ENCODE data around the gene EMILIN1.
A peak's percentile ranks its signal among the peaks of the same experiment; 100 is the strongest.
"Not testable (repeated sequence)": the region's sequence is repeated elsewhere in the genome, so short reads cannot be mapped to it uniquely, and the experiment has no call there.

Gene EMILIN1

DNA sequence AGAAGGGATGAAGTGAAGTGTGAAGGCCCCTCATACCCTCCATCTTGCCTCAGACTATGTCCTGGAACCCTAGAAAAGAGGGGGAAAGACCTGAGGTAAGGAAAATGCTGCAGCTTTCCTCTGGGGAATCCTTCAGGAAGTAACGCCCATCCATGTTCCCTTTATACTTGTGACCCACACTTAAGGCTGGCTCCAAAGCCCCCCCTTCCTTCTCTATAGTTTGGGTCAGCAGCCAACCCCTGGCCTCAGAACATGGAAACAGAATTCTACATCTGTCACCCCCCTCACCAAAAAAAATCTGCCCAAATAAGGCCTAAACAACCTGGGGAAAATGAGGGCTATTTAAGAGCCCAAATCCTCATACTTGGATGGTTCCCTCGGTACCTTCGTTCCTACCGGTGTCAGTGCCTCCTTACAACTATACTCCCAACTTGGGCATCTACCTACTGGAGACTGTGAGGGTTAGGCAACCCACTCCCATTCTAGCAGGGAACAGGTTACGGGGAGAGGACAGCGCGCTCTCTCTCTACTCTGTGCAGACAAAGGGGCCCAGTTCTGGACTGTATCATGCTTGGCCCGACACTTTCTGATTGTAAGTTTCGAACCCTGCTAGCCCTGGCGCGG, 7.7 kb upstream of the EMILIN1 start:
- Mint-ChIP-seq H3K27me3 (no peaks in the 10 kb centered on the region), H3K27ac (peak overlapping the region; percentile 96 to 98), H3K4me3 (peak overlapping the region; percentile 97 to 98), H3K4me1 (peaks cover 79% of the 10 kb centered on the region), H3K9me3 (no peaks in the 10 kb centered on the region)
- ATAC-seq, result peak; percentile 5
- DNase-seq, result no peak

DNA sequence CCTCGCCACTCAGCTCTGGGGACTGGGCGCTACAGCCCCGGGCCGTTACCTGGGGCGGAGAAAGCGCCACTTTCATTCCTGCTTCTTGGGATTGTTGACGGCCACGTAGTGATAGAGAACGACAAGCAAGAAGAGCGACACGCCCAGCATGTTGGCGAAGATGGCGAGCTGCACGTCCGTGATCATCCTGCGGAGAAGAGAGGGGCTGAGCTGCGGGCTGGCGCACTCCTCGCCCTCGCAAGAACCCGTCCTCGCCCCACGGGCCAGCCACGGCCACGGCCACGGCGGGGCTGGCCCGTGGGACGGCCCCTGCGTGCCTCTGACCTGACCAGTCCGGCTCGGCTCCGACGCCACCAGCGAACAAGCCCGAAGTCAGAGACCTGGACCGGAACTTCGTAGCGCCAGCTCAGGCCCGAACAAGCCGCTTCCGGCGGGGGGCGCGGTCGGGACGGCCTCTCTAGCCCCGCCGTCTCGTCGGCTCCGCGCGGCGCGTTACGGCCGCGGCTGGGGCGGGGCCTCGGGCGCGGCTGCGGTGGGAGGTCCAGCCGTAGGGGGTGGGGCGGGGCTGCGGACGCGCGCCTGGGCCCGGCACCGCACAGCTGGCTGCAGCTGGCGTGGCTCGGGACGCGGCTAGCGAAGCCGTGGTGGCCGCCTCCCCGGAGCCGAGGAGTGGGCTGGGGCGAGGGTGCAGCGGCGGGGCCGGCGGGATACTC, 7.0 kb upstream of the EMILIN1 start, which contains the start of gene OST4:
Gene OST4 (minus strand): TSS at position 378 of the 713 bp plus-strand sequence.
- Mint-ChIP-seq H3K27ac (peak within 1 kb of the TSS; percentile 96 to 98), H3K27me3 (no peaks in the 10 kb centered on the region), H3K4me1 (peaks cover 78% of the 10 kb centered on the region), H3K4me3 (peak within 1 kb of the TSS; percentile 97 to 98), H3K9me3 (no peaks in the 10 kb centered on the region)
- DNase-seq (peak; percentile 89 to 91), ATAC-seq (peak; percentile 93)

DNA sequence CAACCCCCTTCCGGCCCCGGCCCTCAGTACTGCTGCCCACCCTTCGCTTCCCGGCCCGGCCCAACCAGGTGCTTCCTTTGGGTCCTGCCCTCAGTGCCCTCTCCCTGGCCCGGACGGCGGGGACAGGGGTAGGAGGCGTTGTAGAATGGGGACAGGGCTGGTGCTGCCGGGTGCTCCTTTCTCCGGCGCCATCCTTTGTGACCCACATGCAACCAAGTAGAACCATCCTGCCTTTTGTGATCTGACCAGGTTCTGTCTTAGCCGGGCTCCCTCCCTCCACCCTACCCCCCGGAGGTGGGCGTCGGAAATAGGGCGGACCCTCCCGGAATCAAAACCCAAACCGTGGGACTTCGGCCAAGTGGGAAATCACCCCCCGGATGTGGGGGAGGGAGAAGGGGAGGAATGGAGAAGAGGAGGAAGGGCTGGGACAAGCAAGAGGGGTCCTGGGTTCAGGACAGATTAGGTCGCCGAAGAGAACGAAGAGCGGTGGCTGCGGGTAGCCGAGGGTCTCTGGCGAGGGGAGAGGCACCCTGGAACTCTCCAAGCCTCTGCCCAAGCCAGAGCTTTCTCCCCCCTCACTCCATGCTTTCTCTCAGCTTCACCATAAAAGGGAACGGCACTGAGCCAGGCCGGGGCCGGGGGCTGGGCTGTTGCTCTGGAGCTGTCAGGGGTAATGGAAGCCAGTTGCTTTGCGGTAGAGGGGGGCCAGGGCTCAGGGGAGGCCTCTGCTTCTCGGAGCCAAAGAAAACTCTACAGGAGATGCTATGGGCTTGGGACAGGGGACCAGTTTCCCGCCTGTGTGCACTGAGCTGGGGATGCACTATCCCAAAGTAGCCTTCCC, 6.2 kb upstream of the EMILIN1 start:
- Mint-ChIP-seq H3K4me3 (peak overlapping the region; percentile 91 to 94), H3K27me3 (no peaks in the 10 kb centered on the region), H3K27ac (peak overlapping the region; percentile 79 to 86), H3K4me1 (peaks cover 80% of the 10 kb centered on the region), H3K9me3 (no peaks in the 10 kb centered on the region)
- DNase-seq (peak in 1 of 2 donors; percentile 66), ATAC-seq (peak; percentile 62)

DNA sequence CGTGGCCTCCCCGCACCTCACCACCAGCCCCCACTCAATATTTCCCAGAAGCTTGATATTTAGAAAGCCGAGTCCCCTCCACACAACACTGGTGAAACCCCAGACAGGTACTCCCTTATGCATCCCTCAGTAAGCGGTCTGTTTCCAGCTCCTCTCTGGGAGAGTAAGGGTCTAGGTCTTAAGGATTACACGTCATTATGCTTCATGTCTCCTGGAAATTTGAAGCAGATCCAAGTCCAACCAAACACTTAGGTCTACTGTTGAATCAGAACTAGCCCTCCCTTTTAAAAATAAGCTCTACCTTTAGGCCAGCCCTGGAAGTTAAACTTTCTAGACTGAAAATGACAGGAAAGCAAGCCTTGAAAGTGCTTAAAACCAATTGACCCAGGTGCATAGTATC, 5.5 kb upstream of the EMILIN1 start:
- Mint-ChIP-seq H3K27me3 (no peaks in the 10 kb centered on the region), H3K4me3 (peak overlapping the region; percentile 91 to 94), H3K4me1 (peaks cover 86% of the 10 kb centered on the region), H3K9me3 (no peaks in the 10 kb centered on the region), H3K27ac (no peak overlapping the region)
- DNase-seq (no peak), ATAC-seq (no peak)

DNA sequence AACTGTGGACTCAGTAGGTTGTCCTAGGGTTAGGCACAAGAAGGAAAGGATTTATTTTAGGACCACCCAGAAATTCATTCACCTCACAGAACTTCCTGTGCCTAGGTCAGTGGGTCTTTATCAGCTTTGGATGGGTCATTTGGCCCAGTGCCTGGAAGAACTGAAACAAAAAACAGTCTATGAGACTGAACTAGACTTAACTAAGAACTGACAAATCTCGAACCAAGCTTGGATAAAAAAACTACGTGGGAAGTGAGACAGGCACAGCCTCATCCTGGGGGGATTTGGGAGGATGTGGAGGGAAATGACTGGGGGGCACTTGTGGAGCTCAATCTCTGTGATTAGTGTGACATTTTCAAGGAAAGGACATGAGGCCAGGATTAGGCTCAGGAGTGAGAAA, 4.6 kb upstream of the EMILIN1 start:
- Mint-ChIP-seq H3K9me3 (no peaks in the 10 kb centered on the region), H3K4me3 (no peak overlapping the region), H3K4me1 (peaks cover 80% of the 10 kb centered on the region), H3K27ac (no peak overlapping the region), H3K27me3 (no peaks in the 10 kb centered on the region)
- DNase-seq, result no peak
- no peak for ATAC-seq

DNA sequence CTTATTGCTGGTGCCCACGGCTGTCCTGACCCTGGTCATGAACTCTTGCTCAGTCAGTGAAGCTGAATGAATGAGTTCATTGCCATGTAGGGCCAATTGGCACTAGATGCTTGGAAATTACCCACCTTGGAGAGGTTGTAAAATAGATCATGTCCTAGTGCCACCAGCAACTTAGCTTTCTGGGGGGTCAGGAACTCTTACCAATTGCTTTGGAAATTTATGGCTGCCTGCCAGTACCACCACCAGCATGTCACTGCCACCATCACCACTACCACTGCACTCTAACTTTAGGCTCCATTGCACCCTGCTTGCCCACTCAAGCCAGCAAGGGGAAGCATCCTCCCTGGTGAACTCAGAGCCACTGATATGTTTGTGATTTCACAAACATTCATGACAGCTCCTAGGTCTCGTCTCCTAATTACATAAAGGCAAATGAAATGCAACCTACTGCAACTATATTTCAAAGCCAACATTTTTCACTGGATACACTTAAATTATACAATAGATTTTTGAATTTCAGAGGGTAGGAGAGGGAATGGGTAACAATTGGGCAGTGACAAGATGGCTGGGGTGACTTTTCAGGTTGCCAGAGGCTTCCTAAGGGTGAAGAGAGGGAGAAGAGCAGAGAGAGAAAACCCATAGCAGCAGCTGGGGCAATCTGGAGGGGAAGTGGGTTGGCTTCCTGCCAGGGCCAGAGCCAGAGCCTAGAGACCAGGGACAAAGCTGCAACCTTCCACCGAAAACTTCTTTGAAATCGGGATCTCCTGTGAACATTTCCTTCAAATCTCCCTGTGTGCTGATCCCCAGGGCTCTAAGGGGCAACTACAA, 3.5 kb upstream of the EMILIN1 start:
- Mint-ChIP-seq H3K27ac (peak overlapping the region; percentile 13 to 88), H3K9me3 (no peaks in the 10 kb centered on the region), H3K4me1 (peaks cover 71% of the 10 kb centered on the region), H3K4me3 (peak overlapping the region; percentile 36), H3K27me3 (no peaks in the 10 kb centered on the region)
- no peak for DNase-seq
- ATAC-seq, result no peak

DNA sequence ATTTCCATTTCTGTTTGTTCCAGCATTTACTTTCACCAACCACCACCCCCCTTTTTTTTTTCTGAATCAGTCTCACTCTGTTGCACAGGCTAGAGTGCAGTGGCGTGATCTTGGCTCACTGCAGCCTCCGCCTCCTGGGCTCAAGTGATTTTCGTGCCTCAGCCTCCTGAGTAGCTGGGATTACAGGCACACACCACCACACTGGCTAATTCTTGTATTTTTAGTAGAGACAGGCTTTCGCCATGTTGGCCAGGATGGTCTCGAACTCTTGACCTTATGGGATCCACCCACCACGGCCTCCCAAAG, 2.9 kb upstream of the EMILIN1 start:
- H3K9me3 Mint-ChIP-seq, H3K27me3 Mint-ChIP-seq, DNase-seq, ATAC-seq: not testable (repeated sequence)
- Mint-ChIP-seq H3K4me1 (peaks cover 71% of the 10 kb centered on the region), H3K4me3 (peak overlapping the region; percentile 36), H3K27ac (peak overlapping the region in 1 of 2 donors; percentile 88)

DNA sequence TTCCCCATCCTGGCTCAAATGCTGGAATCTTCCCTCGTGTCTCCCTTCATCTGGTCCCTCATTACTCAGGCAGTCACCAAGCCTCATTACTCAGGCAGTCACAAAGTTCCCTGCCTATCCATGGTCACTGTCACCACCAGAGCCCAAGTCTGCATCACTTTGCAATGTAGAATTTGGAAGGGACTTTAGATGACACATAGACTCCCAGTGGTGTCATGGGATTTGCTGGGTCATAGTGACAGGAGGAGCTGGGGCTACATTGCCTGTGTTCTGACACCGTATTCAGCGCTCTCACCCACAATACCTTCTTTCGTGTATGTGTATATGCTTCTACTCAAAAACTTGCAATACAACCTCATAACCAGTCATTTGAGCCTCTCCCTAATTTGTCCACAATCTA, 2.1 kb upstream of the EMILIN1 start:
- no peaks in the 10 kb centered on the region for H3K27me3 Mint-ChIP-seq
- peaks cover 73% of the 10 kb centered on the region for H3K4me1 Mint-ChIP-seq
- H3K9me3 Mint-ChIP-seq, result no peaks in the 10 kb centered on the region
- no peak overlapping the region for H3K4me3 Mint-ChIP-seq
- peak overlapping the region in 1 of 2 donors; percentile 48 for H3K27ac Mint-ChIP-seq
- DNase-seq (no peak), ATAC-seq (no peak)

DNA sequence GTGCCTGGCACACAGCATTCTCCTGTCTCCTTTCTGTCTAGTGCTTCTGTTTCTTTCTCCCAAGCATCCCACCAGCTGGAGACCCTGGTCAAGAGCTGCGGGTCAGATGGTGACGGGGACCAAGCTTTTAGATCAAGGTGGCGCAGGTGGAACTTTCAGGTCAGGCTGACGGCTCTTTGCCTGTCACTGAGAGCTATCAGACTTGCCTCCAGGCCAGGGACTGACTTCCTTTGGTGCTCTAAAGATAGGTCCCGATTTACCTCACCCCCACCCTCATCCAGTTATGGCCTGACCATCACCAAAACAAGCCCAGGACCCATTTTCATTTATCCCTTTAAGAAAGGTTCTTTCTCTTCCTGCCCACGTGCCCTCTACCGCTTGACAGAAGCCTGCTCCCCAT, 1.2 kb upstream of the EMILIN1 start:
- Mint-ChIP-seq H3K27me3 (no peaks in the 10 kb centered on the region), H3K4me1 (peaks cover 78% of the 10 kb centered on the region), H3K27ac (no peak overlapping the region), H3K4me3 (no peak overlapping the region), H3K9me3 (no peaks in the 10 kb centered on the region)
- no peak for DNase-seq
- ATAC-seq, result no peak

DNA sequence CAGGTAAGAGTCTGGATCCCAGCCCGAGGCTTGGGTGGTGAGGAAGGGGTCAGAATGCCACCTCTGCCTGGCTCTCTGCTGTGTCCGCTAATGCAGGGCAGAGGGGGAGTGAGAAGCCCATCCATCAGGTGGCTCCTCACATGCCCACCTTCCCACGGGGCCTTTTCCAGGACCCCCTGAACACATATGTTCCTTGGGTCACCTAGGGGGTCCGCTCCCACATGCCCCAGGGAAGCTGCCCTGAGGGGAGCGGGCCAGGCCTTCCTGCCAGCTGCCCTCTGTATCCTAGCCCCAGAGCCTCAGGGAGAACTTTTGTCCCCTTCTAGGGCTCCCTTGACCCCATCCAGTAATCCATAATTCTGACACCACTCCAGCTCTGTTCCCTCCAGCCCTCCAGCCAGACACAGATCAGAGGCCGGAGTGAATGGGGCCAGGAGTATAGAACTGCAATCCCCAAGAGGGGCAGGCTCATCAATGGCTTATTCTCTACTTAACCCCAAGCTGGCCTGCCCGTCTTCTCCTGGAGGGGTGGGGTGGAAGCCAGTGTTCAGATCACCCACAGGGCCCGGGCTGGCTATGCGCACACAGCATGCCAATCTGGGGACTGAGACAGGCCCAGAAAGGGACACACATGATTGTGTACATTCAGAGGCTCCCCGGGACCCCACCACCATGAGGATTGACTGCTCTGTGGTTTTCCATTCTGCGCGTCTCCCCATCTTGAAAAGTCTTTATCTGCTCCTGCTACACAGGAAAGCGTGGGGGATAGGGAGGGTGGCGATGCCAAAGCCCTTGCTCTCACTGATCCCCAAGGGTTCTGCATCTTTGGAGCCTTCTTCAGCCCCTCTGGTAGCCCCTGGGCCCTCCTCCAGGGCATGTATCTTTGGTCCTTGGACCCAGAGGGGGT, 1.1 kb downstream of the EMILIN1 start:
- Mint-ChIP-seq H3K4me1 (peaks cover 58% of the 10 kb centered on the region), H3K27me3 (no peaks in the 10 kb centered on the region), H3K4me3 (no peak overlapping the region), H3K27ac (peak overlapping the region in 1 of 2 donors; percentile 38), H3K9me3 (no peaks in the 10 kb centered on the region)
- ATAC-seq, result no peak
- DNase-seq, result no peak

DNA sequence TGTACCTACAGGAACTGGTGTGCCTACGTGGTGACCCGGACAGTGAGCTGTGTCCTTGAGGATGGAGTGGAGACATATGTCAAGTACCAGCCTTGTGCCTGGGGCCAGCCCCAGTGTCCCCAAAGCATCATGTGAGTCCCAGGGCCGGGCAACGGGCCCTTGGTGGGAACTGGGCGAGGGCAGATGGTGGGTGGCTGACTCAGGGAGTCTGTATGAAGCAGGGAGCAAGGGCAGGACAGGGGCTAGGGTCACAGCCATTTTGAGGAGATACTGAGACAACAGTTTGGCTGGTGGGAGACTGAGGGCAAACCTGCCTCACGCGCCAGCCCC, 1.7 kb downstream of the EMILIN1 start:
- Mint-ChIP-seq H3K4me3 (peak overlapping the region; percentile 13 to 48), H3K27ac (peak overlapping the region; percentile 38 to 83), H3K4me1 (peaks cover 56% of the 10 kb centered on the region), H3K27me3 (no peaks in the 10 kb centered on the region), H3K9me3 (no peaks in the 10 kb centered on the region)
- DNase-seq, result no peak
- ATAC-seq, result no peak

DNA sequence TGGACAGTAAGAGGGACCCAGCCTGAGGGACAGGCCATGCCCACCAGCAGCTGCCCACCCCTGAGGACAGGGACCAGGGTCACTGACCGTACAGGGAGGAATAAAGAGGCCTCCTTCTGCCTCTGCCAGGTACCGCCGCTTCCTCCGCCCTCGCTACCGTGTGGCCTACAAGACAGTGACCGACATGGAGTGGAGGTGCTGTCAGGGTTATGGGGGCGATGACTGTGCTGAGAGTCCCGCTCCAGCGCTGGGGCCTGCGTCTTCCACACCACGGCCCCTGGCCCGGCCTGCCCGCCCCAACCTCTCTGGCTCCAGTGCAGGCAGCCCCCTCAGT, 2.2 kb downstream of the EMILIN1 start:
- ATAC-seq (no peak), DNase-seq (no peak)
- H3K27ac Mint-ChIP-seq, result peak overlapping the region; percentile 90 to 91
- no peaks in the 10 kb centered on the region for H3K27me3 Mint-ChIP-seq
- H3K4me3 Mint-ChIP-seq, result peak overlapping the region; percentile 74 to 88
- H3K4me1 Mint-ChIP-seq, result peaks cover 56% of the 10 kb centered on the region
- H3K9me3 Mint-ChIP-seq, result no peaks in the 10 kb centered on the region

DNA sequence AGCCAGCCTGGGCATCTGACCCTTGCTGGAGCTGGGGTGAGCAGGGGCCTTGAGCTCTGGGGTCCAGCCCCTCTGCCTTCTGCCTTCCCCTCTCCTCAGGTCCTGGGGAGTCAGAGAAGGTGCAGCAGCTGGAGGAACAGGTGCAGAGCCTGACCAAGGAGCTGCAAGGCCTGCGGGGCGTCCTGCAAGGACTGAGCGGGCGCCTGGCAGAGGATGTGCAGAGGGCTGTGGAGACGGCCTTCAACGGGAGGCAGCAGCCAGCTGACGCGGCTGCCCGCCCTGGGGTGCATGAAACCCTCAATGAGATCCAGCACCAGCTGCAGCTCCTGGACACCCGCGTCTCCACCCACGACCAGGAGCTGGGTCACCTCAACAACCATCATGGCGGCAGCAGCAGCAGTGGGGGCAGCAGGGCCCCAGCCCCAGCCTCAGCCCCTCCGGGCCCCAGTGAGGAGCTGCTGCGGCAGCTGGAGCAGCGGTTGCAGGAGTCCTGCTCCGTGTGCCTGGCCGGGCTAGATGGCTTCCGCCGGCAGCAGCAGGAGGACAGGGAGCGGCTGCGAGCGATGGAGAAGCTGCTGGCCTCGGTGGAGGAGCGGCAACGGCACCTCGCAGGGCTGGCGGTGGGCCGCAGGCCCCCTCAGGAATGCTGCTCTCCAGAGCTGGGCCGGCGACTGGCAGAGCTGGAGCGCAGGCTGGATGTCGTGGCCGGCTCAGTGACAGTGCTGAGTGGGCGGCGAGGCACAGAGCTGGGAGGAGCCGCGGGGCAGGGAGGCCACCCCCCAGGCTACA, 3.8 kb downstream of the EMILIN1 start:
- peaks cover 54% of the 10 kb centered on the region for H3K4me1 Mint-ChIP-seq
- H3K27ac Mint-ChIP-seq, result peak overlapping the region in 1 of 2 donors; percentile 98
- H3K4me3 Mint-ChIP-seq, result peak overlapping the region in 1 of 2 donors; percentile 88

More for the DNA sequence above, 3.8 kb downstream of the EMILIN1 start:
- no peaks in the 10 kb centered on the region for H3K9me3 Mint-ChIP-seq
- ATAC-seq, result no peak
- H3K27me3 Mint-ChIP-seq, result no peaks in the 10 kb centered on the region
- no peak for DNase-seq

All from stimulated activated naive CD8-positive, alpha-beta T cell treated with anti-CD3 and anti-CD28 coated beads, Interleukin-15, amount 100 ng/mL, for 72 hours (primary cell).